Ishikawa (cell line): ENCODE measurements around the gene CHRNB1.

ENCODE experiments used
- CEBPB ChIP-seq: IDR thresholded peaks from 2 replicates; pipeline ENCODE4 v1.6.1; 2012
- CREB1 ChIP-seq: IDR thresholded peaks from 2 replicates; pipeline ENCODE4 v1.6.1; 2012; ENCODE audit warnings: low read depth
- EGR1 ChIP-seq: IDR thresholded peaks from 2 replicates; pipeline ENCODE4 v1.6.1; 2012
- EP300 ChIP-seq: IDR thresholded peaks from 2 replicates; pipeline ENCODE4 v1.6.1; 2012; ENCODE audit warnings: borderline replicate concordance
- FOXM1 ChIP-seq: IDR thresholded peaks from 2 replicates; pipeline ENCODE4 v1.6.1; 2012; ENCODE audit warnings: low read depth, borderline replicate concordance
- MAX ChIP-seq: IDR thresholded peaks from 2 replicates; pipeline ENCODE4 v1.6.1; 2012
- NFIC ChIP-seq: IDR thresholded peaks from 2 replicates; pipeline ENCODE4 v1.6.1; 2012
- RAD21 ChIP-seq: IDR thresholded peaks from 2 replicates; pipeline ENCODE4 v1.6.1; 2012; ENCODE audit warnings: low read depth
- REST ChIP-seq: IDR thresholded peaks from 2 replicates; pipeline ENCODE4 v1.6.1; 2012; ENCODE audit warnings: low read depth, mild to moderate bottlenecking
- TAF1 ChIP-seq: IDR thresholded peaks from 2 replicates; pipeline ENCODE4 v1.6.1; 2012; ENCODE audit warnings: low read depth, mild to moderate bottlenecking
- TCF12 ChIP-seq: IDR thresholded peaks from 2 replicates; pipeline ENCODE4 v1.6.1; 2012; ENCODE audit warnings: low read depth
- TEAD4 ChIP-seq: IDR thresholded peaks from 2 replicates; pipeline ENCODE4 v1.6.1; 2012
- USF1 ChIP-seq: IDR thresholded peaks from 2 replicates; pipeline ENCODE4 v1.6.1; 2012
- YY1 ChIP-seq: IDR thresholded peaks from 2 replicates; pipeline ENCODE4 v1.6.1; 2012; ENCODE audit warnings: low read depth
- ZBTB7A ChIP-seq: IDR thresholded peaks from 2 replicates; pipeline ENCODE4 v1.6.1; 2012; ENCODE audit warnings: low read depth

The CHRNB1 gene

GRCh38 chr17:7496470-7497183 lies 51.8 kb downstream of the CHRNB1 start:
- no peak for TF ChIP-seq EGR1
- TF ChIP-seq USF1 = no peak
- no peak for TF ChIP-seq FOXM1
- TF ChIP-seq CREB1 = no peak
- TF ChIP-seq REST = no peak

GRCh38 chr17:7497228-7497627 lies 52.4 kb downstream of the CHRNB1 start:
- TF ChIP-seq RAD21 (no peak), MAX (no peak), EP300 (no peak), TCF12 (no peak), TAF1 (no peak), EGR1 (no peak), NFIC (no peak)

- no peak for TF ChIP-seq MAX
- no peak for TF ChIP-seq EGR1
- no peak for TF ChIP-seq NFIC
- TF ChIP-seq TCF12 = no peak
- TF ChIP-seq FOXM1 = no peak
- no peak for TF ChIP-seq TEAD4
- TF ChIP-seq YY1 = no peak
- TF ChIP-seq CEBPB = no peak
- TF ChIP-seq ZBTB7A = no peak
- TF ChIP-seq CREB1 = no peak
- no peak for TF ChIP-seq RAD21
- TF ChIP-seq TAF1 = no peak
- TF ChIP-seq EP300 = no peak
- TF ChIP-seq USF1 = no peak
Observed at GRCh38 chr17:7497636-7498035, 52.8 kb downstream of the CHRNB1 start.

GRCh38 chr17:7499161-7499560 lies 54.3 kb downstream of the CHRNB1 start:
- TF ChIP-seq EGR1 (no peak), ZBTB7A (no peak), RAD21 (no peak), REST (no peak), CEBPB (no peak), YY1 (no peak), MAX (no peak), FOXM1 (no peak), NFIC (no peak), EP300 (no peak), TCF12 (no peak), TAF1 (no peak), TEAD4 (no peak), CREB1 (no peak), USF1 (no peak)

- no peak for TF ChIP-seq FOXM1
Observed at GRCh38 chr17:7501729-7502128, 56.9 kb downstream of the CHRNB1 start.

GRCh38 chr17:7502171-7502847 lies 57.4 kb downstream of the CHRNB1 start:
- TF ChIP-seq YY1 (no peak), EGR1 (no peak), ZBTB7A (no peak), EP300 (no peak), TAF1 (no peak), USF1 (no peak), TEAD4 (no peak), NFIC (no peak), FOXM1 (no peak), RAD21 (no peak), CREB1 (no peak)
